ENCODE results near the gene SYS1.

SYS1 gene

DNA sequence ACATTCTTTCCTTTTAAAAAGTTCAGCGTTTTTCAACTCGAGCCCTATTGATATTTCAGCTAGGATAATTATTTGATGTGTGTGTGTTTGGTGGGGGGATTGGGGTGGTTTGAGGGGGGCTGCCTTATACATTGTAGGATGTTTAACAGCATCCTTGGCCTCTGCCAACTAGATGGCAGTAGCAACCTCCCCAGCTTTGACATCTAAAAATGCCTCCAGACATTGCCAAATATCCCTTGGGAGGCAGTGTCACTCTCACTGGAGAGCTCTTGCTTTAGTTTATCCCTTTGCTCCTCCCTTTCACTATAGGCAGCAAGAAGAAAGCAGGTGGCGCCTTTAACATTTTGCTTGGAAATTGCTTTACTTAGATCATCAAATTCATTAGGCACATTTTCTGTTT, 29.8 kb downstream of the SYS1 start:
- DNase-seq: no peak

DNA sequence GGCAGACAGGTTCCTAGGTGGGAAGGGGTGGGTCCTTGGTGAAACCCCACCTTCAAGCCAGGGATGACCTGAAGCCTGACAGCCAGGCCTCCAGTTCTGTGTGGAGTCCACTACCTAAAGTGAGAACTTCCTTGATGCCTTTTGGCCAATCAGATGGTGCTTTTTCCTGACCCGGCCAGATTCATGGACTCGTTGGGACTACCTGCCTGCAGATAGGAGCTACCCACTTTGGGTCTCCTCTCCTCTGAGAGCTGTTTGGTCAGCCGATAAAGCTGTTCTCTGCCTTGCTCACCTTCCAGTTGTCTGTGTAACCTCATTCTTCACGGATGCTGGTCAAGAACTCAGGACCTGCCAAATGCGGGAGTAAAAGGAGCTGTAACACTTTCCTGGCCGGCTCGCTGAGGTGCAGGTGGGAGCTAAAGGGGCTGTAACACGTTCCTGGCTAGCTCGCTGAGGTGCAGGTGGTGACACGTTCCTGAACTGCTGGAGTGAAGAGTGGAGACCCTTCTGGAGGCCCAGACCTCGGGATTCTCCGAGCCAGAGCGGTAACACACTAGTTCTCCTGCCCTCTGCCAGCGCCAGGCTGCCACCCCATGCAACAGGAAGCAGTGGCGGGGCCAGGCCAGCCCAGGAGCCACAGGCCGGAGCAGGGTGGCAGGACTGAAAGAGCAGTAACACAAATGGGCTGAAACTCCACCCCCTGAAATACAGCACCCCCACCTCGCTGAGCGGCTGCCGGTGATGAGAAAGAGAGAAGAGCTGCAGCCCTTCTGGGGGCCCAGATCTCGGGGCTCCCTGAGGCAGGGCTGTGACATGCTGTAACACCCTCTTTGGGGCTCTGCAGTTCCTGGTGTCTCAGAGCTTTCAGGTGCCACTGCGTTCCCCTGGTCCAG, 31.5 kb downstream of the SYS1 start:
- no peak for DNase-seq

DNA sequence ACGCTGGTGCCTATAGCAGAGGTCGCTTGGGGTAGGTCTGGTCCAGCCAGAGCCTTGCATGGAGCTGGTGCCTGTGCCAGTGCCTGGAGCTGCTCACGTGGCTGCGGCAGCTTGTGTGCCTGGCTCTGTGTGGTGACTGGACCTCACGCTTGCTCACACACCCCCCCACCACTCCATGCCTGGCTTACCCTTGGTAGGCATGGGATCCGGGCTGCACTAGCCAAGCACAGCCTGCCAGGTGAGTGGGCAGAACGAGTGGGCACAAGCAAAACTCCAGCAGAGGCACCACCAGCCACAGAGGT, 32.1 kb downstream of the SYS1 start:
- no peak for DNase-seq

DNA sequence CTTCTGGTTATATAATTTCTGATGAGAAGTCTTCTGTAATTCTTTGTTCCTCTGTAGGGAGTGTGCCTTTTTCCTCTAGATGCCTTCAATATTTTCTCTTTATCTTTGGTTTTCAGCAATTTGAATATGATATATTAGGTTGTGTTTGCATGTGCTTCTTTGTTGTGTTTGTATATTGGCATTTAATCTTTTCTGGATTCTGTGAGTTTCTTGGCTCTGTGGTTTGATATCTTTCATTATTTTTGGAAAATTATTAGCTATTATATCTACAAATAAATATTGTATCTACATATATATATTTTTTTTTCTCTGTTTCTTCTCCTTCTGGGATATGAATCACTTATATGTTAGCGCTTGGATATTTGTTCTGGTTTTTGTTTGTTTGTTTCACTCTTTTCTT, 36.1 kb downstream of the SYS1 start:
- DNase-seq: no peak

DNA sequence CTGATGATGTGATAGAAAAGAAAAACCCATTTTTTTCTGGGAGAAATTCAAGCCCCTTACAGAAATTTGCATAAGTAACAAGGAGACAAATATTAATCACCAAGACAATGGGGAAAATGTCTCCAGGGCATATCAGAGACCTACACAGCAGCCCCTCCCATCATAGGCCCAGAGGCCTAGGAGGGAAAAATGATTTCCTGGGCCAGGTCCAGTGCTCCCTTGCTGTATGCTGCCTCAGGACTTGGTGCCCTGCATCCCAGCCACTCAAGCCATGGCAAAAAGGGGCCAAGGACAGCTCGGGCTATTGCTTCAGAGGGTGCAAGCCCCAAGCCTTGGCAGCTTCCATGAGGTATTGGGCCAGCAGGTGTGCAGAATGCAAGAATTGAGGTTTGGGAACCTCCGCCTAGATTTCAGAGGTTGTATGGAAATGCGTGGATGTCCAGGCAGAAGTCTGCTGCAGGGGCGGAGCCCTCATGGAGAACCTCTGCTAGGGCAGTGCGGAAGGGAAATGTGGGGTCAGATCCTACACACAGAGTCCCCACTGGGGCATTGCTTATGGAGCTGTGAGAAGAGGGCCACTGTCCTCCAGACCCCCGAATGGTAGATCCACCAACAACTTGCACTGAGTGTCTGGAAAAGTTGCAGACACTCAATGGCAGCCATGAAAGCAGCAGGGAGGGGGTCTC, 37.5 kb downstream of the SYS1 start:
- no peak for DNase-seq

DNA sequence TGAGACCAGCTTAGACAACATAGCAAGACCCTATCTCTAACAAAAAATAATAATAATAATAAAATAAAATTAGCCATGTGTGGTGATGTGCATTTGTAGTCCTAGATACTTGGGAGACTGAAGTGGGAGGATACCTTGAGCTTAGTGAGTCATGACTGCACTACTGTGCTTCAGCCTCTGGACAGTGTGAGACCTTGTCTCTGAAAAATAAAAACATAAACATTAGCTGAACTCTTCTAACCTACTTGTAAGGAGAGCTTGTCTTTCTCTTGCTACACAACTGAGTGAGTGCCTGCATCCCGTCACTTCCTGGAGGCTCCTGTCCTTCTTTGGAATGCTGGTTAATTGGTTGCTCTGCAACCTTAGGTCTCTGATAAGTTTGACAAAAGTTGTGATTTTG, 40.0 kb downstream of the SYS1 start:
- no peak for DNase-seq

DNA sequence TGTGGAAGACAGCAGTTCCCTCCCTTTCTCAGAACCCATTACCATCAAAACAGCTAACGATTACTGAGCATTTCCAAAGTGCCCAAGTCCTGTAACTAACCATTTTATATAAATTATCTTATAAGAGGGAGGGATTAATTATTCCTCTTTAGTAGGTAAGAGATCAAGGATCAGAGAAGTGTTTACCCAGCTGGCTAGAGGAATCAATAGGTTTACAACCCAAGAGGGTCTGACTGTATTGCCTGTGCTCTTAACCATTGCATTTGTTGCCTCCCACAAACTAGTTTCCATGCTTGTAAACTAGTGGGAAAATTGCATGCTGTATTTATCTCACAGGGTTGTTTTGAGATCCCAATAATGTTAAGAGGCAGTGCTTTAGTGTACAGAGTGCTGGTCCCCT, 41.5 kb downstream of the SYS1 start:
- DNase-seq: no peak

DNA sequence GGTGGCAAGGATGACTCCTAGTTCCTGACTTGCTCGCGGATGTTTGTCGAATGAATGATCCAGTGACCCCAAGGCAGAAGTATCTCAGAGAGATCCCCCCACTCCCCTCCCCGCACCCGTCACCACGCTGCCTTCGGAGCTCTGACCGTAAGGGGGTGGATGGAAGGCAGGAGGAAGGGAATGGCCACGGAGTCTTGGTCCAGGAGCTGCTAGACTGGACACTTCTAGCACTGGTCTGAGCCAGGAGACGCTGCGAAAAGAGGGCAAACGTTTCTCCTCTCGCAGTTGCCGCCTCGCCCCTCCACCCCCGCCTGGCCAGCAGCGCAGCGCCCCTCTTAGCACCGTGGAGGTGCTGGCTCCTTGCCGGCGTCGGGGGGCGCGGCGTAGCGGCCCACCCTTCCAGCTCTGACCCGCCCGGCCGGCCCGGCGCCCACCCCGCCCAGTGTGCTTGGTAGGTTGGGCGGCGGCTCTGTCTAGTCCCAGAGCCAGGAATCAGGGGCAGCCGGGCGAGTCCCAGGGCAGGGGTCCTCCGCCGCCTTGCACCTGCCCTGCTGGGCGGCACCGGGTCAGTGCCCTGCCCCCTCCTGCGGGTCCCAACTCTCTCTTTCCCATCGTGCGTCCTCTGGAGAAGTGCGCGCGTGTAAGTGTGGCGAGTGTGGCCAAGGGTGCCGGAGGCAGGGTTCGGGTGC, 42.8 kb downstream of the SYS1 start:
- DNase-seq: no peak

DNA sequence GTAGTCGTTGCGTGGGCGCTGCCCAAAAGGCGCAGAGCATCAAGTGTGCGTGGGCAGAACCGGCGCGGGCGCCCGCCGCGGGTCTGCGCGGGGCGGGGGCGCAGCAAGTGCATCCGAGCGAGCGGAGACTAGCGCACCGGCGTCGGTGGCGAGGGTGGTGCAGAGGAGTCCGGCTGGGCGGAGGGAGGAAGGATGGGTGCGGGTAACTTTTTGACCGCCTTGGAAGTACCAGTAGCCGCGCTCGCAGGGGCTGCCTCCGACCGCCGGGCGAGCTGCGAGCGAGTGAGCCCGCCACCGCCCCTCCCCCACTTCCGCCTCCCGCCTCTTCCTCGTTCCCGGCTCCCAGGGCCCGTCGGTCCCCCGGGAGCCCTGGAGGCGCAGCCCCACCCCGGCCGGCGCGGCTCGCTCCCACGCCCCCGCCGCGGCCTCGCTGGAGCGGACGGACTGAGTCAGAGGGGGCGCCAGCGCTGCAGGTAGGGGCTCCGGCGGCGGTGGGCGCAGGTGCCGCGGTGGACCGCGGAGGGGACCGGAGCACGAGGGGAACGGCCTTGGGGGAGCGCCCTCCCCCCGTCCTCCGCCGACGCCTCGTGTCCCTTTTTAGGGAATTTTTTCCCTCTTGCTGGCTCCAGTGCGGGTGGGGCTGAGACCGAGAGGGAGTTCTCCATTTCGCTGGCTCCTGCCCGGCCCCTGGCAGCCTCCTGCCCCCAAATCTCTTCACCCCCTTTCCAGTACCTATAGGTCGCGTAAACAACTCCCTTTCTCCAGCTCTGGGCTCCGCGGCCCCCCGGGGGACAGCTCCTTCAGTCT, 43.5 kb downstream of the SYS1 start:
- DNase-seq: peak; percentile 58

DNA sequence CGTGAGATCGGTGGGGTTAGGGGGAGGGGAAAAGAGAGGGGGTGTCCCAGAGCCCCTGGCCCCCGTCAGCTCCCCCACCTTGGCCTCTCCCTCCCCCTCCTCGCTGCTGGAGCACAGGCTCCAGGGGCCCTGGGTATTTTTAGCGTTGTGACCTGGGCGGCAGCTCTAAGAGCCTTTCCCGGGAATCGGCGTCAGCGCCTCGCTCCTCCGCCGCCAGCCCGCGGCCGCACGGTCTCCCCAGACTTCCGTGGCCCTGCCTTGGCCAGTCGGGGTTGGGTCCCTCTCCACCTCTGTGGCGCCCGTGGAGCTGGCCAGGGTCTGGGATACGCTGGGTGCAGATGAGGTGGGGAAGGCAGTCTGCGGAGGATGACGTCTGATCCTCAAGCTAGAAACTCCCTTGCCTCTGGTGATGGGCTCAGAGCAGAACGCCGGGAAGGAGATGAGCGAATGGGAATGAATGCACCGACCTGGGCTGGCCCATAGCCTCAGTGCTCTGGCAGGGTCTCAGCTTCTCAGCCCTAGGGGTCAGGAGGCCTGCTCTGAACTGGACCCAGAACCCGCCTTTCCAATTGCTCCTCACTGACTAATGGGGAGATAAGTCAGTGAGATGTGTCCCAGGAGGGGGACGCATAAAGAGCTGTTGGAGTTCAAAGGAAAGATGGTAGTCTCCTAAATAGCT, 44.2 kb downstream of the SYS1 start:
- DNase-seq: peak; percentile 24

DNA sequence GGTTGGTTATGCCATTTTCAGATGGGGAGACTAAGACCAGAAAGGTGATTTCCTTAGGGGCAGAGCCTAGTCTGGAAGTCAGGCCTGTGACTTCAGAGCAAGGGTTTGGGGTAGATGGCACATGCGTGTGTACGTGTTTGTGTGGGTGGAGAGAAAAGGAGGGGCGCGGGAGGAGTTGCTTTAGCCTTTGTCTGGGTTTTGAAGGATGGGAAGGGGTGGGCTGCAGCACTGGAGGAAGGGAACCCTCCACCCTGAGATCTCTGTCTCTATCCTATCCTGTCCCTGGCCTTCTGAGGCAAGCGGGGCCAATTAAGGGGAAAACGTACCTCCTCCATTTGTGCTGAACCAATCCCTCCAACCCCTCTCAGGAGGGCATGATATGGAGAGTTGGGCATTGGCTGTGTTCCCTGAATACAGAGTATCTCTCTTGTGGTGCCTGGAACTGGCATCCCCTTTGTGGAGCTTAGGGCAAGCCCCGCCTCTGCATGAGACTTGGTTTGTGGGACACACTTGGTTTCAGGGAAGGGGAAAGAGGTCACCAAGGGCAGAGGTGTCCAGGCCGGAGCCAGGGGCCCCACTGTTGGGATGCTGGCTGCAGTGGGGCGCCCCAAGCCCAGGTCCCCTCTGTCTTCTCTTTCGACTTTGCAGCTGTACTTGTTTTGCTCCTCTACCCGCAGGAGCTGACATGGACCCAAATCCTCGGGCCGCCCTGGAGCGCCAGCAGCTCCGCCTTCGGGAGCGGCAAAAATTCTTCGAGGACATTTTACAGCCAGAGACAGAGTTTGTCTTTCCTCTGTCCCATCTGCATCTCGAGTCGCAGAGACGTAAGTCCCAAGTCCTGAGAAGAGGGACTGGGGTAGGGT, 45.1 kb downstream of the SYS1 start, which contains the start of gene DBNDD2:
Gene DBNDD2, plus strand, starts transcription at position 507 of the 863 bp plus-strand sequence. Its CDS starts 179 bp downstream, at position 686.
- no peak for DNase-seq

DNA sequence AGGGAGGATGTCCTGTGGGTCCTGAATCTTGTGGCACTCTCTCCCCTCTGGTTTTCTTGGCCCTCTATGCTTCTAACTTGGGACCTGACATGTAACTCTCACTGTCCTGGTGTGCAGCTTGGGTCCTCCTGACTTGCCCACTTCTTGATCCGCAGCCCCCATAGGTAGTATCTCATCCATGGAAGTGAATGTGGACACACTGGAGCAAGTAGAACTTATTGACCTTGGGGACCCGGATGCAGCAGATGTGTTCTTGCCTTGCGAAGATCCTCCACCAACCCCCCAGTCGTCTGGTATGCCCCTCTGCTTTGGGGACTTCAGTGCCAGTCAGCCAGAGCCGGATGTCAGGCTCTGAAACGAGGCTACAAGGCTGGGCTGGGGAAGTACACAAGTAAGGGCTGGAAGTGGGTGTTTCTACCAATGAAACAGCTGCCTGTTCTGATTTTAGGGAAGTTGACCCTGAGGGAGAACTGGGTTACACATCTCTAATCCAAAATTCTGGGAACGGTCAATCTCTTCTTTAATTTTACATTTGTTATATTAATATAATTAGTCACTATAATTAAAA, 45.8 kb downstream of the SYS1 start:
- DNase-seq: no peak

DNA sequence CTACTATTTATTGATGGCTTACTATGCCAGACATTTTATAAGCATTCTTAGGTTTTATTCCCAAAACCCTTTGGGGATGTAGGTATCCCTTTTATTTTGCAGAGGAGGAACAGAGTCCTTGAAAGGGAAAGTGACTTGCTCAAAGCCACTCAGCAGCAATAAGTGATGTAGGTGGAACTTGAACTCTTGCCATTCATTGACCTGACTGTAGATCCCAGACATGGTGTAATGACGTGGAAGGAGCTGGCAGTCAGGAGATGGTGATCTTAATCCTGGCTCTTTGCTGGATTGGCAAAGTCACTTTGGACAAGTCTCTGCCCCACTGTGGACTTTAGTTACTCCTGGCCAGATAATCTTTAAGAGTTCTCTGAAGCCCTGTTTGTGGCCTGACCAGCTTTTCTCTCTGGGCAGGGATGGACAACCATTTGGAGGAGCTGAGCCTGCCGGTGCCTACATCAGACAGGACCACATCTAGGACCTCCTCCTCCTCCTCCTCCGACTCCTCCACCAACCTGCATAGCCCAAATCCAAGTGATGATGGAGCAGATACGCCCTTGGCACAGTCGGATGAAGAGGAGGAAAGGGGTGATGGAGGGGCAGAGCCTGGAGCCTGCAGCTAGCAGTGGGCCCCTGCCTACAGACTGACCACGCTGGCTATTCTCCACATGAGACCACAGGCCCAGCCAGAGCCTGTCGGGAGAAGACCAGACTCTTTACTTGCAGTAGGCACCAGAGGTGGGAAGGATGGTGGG, 46.7 kb downstream of the SYS1 start:
- no peak for DNase-seq

DNA sequence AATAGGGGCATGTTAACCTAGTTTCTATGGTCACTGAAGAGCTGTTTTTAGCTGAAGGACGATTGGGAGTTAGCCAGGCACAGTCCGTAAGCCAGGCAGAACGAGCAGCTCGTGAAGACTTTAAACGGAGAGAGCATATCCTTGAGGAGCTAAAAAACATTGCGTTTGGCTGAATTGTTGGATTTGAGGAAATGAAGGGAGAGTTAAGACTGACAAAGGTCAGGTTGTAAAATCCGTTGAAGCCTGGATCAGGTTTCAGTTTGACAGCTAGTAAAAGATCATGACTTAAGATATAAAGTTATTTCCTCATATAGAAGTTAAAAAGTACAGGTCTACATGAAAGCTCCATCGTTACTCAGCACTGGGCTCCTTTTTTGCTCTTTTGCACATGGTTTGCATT, 47.9 kb downstream of the SYS1 start:
- DNase-seq: no peak

DNA sequence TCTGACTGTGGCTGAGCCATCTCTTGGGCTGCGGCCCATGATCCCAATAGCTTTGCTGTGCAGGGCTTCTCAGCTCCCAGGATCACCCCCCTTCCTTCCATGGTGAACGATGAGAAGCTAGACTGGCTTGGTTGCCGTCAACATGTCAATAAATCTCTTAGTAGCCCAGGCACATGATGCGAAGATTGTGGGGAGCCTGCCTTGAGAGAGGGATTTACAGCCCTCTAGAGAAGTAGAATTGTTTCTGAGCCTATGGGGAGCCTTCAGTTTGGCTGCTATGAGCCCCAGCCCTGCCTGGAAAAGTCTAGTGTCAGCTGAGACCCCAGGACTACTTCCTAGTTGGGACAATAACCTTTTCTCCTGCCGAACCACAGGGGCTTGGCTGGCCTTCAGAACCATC, 49.7 kb downstream of the SYS1 start:
- no peak for DNase-seq

DNA sequence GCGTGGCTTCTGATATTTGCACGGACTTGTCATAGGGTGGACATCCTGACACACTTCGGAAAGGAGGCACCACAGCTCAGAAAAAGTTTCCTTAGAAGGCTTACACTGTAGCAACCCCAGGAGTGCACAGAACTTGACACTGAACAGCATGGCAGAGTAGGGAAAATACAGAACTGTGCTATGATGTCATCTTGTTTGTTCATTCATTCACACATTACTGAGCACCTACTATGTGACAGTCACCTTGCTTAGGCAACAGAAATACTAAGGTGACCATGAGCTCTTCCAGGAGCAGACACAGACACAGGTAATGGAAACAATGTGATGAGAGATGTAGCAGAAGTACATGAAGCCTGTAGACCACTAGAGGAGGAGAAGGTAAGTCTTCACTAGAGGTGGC, 50.5 kb downstream of the SYS1 start:
- no peak for DNase-seq

DNA sequence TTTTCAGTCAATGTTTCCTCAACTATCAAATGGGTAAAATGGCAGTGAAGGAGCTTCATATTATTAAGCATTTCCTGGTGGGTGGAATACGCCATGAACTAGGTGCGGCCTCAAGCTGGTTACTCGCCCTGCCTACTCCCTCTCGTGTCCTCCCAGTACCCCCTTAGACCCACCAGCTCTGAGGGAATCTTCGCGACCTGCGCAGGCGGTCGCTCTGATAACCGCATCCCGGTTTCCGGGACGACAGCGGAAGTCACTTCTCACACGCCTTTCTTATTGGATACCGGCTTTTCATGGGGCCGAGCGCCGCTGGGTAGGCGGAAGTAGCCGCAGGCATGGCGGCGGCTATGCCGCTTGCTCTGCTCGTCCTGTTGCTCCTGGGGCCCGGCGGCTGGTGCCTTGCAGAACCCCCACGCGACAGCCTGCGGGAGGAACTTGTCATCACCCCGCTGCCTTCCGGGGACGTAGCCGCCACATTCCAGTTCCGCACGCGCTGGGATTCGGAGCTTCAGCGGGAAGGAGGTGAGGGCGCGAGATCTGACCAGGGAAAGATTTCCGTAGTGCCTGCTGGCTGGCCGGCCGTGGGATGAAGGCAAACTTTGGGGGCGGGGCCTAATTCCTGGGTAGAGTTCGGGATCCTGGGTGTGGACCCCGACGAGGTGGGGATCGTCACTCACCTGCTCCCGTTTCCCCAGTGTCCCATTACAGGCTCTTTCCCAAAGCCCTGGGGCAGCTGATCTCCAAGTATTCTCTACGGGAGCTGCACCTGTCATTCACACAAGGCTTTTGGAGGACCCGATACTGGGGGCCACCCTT, 53.1 kb downstream of the SYS1 start, which contains the start of gene PIGT:
Gene PIGT, plus strand, starts transcription at position 320 of the 816 bp plus-strand sequence. Its CDS starts 16 bp downstream, at position 336.
- DNase-seq: peak; percentile 85

DNA sequence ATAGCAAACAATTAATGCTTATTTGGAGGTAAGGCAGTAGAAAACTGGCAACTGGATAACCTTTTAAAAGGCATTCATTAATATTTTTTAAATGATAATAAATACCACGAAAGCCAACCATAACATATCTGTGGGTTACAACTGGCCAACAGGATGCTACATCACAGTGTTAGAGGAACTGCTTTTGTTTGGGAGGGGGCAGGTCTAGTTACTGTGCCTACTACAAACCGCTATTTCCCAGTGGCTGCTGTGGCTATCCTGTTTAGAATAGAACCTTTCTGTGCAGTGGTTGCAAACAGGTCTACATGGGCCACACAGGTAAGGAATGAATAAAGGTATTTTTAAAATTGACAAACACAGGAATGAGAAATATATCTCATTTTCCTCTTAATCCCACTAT, 54.0 kb downstream of the SYS1 start:
- no peak for DNase-seq
